HCEC 1CT (cell line): ENCODE data around the gene PEX14.

ENCODE experiments used
- DNase-seq: peaks from one replicate; pipeline ENCODE4 v3.0.0-alpha.2; 2017

Gene PEX14

DNA sequence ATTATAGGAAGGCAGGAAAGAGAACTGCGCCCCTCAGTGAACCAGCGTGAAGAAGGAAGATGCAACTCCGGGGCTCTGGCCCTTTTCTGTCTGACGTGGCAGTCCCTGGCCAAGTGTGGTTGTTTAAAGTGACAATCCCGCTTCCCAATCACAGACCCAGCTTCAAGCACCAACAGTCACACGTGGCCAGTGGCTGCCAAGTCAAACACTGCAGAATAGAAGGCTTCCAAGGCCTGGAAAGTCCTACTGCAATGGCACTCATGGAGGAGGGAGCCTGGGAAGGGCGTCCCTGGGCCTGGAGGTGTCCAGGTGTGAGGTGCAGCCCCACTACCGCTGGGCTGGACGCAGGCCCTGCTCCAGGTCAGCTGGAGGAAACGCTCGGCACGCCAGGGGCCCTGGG lies 177.9 kb downstream of the PEX14 start:
- no peak for DNase-seq

GRCh38 chr1:10653370-10654125 lies 178.8 kb downstream of the PEX14 start:
- no peak for DNase-seq

- no peak for DNase-seq
Measured at GRCh38 chr1:10655002-10655401, 180.3 kb downstream of the PEX14 start.

- DNase-seq, result no peak
Measured at GRCh38 chr1:10656431-10656830, 181.7 kb downstream of the PEX14 start.

GRCh38 chr1:10657088-10657847 lies 182.5 kb downstream of the PEX14 start:
- no peak for DNase-seq

- DNase-seq, result no peak
Measured at GRCh38 chr1:10658396-10659066, 183.8 kb downstream of the PEX14 start.

DNA sequence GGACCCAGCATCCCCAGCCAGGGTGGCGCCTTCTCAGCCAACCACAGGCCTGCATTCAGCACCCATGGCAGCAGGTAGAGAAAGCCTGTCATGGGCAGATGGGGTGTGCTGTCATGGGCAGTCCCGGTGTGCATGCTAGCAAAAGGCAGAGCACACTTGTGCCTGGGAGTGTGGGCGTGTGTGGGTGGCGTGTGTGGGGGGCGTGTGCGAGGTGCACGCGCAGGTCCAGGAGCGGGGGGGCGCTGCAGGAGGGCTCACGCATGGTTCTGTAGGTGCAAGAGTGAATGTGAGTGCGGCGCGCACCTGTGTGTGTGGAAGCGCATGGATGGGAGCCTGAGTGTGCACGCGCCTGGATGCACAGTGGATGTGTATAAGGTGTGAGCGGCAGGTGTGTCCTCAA lies 184.5 kb downstream of the PEX14 start:
- DNase-seq, result no peak

- DNase-seq, result no peak
Measured at GRCh38 chr1:10659646-10660540, 185.1 kb downstream of the PEX14 start.

GRCh38 chr1:10661453-10661852 lies 186.7 kb downstream of the PEX14 start:
- DNase-seq, result no peak

DNA sequence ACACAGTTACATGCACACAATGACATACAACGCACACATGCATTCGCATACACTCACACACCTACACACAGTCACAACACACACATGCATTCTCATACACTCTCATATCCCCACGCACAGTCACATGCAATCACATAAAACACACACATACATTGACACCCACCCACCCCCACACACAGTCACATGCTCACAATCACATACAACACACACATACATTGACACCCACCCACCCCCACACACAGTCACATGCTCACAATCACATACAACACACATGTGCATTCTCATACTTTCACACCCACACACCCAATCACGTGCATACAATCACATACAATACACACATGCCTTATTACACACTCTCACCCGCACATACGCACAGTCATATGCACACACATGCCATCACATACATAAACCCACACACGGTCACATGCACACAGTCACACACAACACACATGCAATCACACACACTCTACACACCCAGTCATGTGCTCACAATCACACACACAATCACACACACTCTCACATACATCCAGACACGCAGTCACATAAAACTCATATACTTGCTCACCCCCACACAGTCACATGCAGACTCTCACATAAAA lies 187.4 kb downstream of the PEX14 start:
- no peak for DNase-seq

DNA sequence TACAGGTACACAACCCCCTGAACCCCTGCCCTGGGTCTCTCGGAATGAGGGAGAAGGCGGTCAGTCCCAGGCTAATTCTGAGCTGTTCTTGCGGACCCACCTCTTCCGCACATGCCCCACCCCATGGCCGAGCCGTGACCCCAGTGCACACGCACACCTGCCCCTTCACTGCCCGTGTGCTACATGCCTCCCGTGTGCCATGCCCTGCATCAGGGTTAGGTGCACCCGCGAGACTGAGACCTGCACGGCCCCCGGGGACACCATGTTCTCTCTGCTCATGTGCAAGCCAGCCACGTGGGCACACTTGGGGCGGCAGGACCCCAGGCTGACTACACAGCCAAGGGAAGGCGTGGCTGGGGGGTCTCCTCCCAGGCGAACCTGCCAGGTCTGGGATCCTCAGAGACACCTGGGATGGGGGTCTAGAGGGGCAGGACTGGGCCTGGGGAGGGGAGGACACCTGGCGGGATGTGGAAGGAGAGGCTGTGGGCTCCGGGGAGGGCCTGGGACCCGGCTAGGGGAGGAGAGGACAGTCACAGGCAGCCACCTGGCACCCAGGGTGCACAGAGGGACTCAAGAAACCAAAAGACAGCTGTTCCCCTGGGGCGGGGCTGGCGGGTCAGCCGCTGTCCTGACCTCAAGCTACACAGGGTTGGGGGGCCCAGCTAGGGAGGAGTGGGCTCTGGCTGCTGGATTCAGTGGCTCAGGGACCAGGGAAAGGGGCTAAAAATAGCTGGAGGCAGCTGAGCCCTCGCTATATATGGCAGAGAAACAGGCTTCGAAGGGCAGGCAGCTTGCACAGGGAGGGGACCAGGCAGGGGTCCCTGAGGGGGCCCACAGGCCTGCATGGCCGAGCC lies 188.3 kb downstream of the PEX14 start:
- no peak for DNase-seq

DNA sequence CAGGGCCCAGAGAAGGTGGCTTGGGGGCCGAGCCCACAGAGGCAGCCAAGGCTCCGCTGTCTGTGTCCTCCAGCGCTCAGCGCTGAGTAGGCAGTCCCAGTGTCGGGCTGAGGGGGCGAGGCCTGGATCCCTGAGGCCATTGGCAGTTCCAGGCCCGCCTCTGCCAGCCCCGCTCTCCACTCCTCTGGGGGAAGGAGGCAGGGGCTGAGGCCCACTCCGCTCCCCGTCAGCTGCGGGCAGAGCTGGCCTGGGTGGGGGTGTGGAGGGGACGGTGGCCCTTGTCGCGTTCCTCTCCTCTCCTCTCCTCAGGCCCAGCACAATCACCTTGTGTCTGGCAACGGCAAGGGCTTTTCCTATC lies 188.9 kb downstream of the PEX14 start:
- DNase-seq, result no peak

DNA sequence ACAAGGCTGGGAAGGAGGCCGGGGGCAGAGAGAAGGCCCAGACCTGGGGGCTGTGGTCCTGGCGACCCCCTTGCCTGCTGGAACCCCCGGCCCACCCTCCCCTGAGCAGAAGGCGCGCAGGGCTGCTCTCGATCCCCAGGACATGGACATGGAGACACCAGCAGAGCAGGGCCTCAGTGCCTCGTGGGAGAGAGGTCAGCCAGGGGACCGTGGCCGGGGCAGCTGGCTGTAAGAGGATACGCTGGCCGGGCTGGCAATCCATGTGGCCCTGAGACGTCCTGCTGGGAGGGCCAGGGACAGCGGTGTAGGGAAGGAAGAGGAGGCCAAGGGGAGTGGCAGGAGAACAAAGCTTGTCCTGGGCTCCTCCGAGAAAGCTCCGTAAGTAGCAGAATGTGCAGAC lies 189.5 kb downstream of the PEX14 start:
- DNase-seq, result no peak

- no peak for DNase-seq
Measured at GRCh38 chr1:10665226-10665625, 190.5 kb downstream of the PEX14 start.

DNA sequence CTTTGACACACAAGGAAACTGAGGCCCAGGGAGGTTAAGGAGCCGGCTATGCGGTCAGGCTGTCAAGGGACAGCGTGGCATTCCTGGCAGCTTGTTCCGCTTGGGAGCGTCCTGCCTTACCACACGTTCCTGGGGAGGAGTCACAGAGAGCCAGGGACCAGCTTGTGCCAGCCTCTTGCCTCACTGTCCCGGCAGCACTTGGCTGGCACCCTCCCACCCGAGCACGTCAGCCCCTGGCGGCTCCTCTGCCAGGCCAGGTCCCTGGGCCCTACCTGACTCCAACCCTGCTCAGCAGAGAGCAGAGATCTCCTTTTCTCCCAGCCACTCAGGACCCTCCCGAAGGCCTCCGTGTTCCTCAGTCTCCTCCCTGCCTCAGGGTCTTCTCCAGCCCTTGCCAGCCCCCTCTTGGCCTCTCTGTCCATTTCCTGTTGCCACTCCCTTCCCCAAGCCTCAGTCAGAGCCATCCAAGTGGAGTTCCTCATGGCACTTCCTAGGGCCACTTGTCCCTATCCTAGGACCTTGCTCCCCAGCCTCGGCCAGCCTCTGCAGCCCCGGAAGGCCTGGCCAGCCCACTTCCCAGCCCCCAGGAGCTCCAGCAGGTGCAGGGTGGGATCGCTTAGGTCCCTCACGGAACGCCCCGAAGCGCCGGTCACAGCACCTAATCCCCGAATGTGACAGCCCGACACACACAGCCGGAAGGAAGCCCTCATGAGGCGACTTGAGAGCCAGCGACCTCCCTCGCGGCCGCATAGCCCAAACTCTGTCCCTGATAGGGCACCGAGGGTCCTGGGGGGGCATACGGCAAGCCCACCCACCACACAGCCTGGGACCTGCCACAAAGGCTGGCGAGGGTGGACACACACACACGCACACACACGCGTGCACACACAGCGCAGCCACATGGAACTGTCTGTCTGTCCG lies 191.4 kb downstream of the PEX14 start:
- no peak for DNase-seq

- no peak for DNase-seq
Measured at GRCh38 chr1:10667861-10668761, 193.4 kb downstream of the PEX14 start.

DNA sequence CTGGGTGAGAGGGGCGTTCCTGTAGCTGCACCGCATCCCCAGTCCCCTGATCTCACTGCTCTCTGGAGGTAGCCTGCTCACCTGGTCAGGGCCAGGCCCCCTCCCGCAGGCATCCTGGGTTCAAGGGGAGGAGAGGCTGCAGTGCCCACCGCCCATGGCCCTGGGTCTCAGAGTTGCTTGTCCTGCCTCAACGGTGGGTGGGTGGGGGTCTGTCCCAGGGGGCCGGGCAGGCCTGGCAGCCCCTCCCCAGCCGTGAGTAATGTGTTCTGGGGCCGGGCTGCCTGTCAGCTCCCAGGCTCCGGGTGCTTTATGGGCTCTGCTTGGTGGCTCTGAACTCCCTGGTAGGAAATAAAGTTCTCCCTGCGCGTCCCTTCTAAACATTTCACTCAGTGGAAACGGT lies 194.8 kb downstream of the PEX14 start:
- no peak for DNase-seq

- DNase-seq, result no peak
Measured at GRCh38 chr1:10670190-10670589, 195.4 kb downstream of the PEX14 start.

GRCh38 chr1:10671090-10671489 lies 196.3 kb downstream of the PEX14 start:
- DNase-seq, result no peak
